Measurements from ENCODE around the gene LRMDA. TPM values are rescaled to one million over a fixed set of nuclear protein-coding genes. Genes with fewer than 3 reads are reported as not detected.

Gene LRMDA
- total RNA-seq, 1 experiment from 2014 or later: not detected

GRCh38 chr10:75925999-75926398, 494.6 kb downstream of the LRMDA start:
- CTCF ChIA-PET: no interaction called here
- no peaks in the 10 kb centered on the region for H3K4me1 ChIP-seq (ENCODE audit: insufficient read depth, low read length, poor library complexity, severe bottlenecking)
- no peaks in the 10 kb centered on the region for H3K9me3 ChIP-seq (ENCODE audit: low read depth, low read length, poor library complexity, severe bottlenecking)
- no TSS peak for BruUV-seq (replicated peaks)
- intact Hi-C loops (cut with micrococcal nuclease; ENCODE audit: unreplicated experiment): no loop called here
- H3K4me3 ChIP-seq (ENCODE audit: low read depth, low read length, poor library complexity, severe bottlenecking): no peak overlapping the region
- no peaks in the 10 kb centered on the region for H3K36me3 ChIP-seq (ENCODE audit: insufficient read depth, low read length, poor library complexity, severe bottlenecking)
- DNase-seq (ENCODE audit: low spot score): no peak
- TF ChIP-seq, protein P1, sequence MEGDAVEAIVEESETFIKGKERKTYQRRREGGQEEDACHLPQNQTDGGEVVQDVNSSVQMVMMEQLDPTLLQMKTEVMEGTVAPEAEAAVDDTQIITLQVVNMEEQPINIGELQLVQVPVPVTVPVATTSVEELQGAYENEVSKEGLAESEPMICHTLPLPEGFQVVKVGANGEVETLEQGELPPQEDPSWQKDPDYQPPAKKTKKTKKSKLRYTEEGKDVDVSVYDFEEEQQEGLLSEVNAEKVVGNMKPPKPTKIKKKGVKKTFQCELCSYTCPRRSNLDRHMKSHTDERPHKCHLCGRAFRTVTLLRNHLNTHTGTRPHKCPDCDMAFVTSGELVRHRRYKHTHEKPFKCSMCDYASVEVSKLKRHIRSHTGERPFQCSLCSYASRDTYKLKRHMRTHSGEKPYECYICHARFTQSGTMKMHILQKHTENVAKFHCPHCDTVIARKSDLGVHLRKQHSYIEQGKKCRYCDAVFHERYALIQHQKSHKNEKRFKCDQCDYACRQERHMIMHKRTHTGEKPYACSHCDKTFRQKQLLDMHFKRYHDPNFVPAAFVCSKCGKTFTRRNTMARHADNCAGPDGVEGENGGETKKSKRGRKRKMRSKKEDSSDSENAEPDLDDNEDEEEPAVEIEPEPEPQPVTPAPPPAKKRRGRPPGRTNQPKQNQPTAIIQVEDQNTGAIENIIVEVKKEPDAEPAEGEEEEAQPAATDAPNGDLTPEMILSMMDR (conservative IDR thresholded peaks at IDR 0.05; ENCODE audit: low read depth, low read length): no peak
- TF ChIP-seq EZH2 (IDR thresholded peaks at IDR 0.05; ENCODE audit: borderline replicate concordance, low read depth, low read length, poor library complexity, severe bottlenecking): no peak
- no peak overlapping the region for H3K27ac ChIP-seq (ENCODE audit: low read depth, low read length, poor library complexity, severe bottlenecking)
- POLR2A ChIA-PET (ENCODE audit: low non-redundant PET): no interaction called here
- peaks cover 37% of the 10 kb centered on the region for H3K27me3 ChIP-seq (replicated peaks; ENCODE audit: insufficient read depth, low read depth, low read length, poor library complexity)

DNA sequence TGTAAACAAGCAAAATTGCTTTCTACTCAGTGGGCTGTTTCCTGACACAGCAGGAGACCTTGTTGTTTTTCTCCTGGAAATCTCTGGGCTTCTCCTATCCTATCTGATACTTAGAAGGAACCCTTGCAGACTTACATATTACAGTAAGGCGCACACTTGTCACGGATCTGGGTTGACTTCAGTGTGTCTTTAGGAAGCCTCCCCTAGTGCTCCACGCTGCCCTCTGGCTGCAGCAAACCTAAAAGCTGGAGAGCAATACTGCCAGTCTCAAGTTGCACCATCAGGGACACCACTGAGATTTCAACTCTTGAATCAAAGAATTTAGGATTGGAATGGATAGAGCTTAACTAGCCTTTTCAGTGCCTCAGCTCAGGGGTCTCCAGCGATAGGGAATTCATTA, 495.3 kb downstream of the LRMDA start:
- no TSS peak for BruUV-seq (replicated peaks)
- Histone ChIP-seq H3K27me3 (replicated peaks; ENCODE audit: insufficient read depth, low read depth, low read length, poor library complexity) (peaks cover 39% of the 10 kb centered on the region), H3K27ac (ENCODE audit: low read depth, low read length, poor library complexity, severe bottlenecking) (no peak overlapping the region), H3K36me3 (ENCODE audit: insufficient read depth, low read length, poor library complexity, severe bottlenecking) (no peaks in the 10 kb centered on the region), H3K9me3 (ENCODE audit: low read depth, low read length, poor library complexity, severe bottlenecking) (no peaks in the 10 kb centered on the region), H3K4me3 (ENCODE audit: low read depth, low read length, poor library complexity, severe bottlenecking) (no peak overlapping the region), H3K4me1 (ENCODE audit: insufficient read depth, low read length, poor library complexity, severe bottlenecking) (no peaks in the 10 kb centered on the region)
- ChIA-PET POLR2A (ENCODE audit: low non-redundant PET) (no interaction called here), CTCF (no interaction called here)
- peak; percentile 44 for DNase-seq (ENCODE audit: low spot score)
- intact Hi-C loops (cut with micrococcal nuclease; ENCODE audit: unreplicated experiment): no loop called here
- TF ChIP-seq EZH2 (IDR thresholded peaks at IDR 0.05; ENCODE audit: borderline replicate concordance, low read depth, low read length, poor library complexity, severe bottlenecking): no peak
- TF ChIP-seq, protein P1 (conservative IDR thresholded peaks at IDR 0.05; ENCODE audit: low read depth, low read length): peak; percentile 55

GRCh38 chr10:75928231-75928630, 496.8 kb downstream of the LRMDA start:
- BruUV-seq (replicated peaks): no TSS peak
- H3K4me3 ChIP-seq (ENCODE audit: low read depth, low read length, poor library complexity, severe bottlenecking): no peak overlapping the region
- H3K4me1 ChIP-seq (ENCODE audit: insufficient read depth, low read length, poor library complexity, severe bottlenecking): no peaks in the 10 kb centered on the region
- CTCF ChIA-PET: no interaction called here
- POLR2A ChIA-PET (ENCODE audit: low non-redundant PET): no interaction called here
- H3K9me3 ChIP-seq (ENCODE audit: low read depth, low read length, poor library complexity, severe bottlenecking): no peaks in the 10 kb centered on the region
- intact Hi-C loops (cut with micrococcal nuclease; ENCODE audit: unreplicated experiment): no loop called here
- H3K27me3 ChIP-seq (replicated peaks; ENCODE audit: insufficient read depth, low read depth, low read length, poor library complexity): peaks cover 32% of the 10 kb centered on the region
- H3K27ac ChIP-seq (ENCODE audit: low read depth, low read length, poor library complexity, severe bottlenecking): no peak overlapping the region
- no peak for DNase-seq (ENCODE audit: low spot score)
- TF ChIP-seq, protein P1 (conservative IDR thresholded peaks at IDR 0.05; ENCODE audit: low read depth, low read length): no peak
- no peak for TF ChIP-seq EZH2 (IDR thresholded peaks at IDR 0.05; ENCODE audit: borderline replicate concordance, low read depth, low read length, poor library complexity, severe bottlenecking)
- H3K36me3 ChIP-seq (ENCODE audit: insufficient read depth, low read length, poor library complexity, severe bottlenecking): no peaks in the 10 kb centered on the region
